H1 (cell line): ENCODE results near the gene GREB1L. TPM values are rescaled to one million over a fixed set of nuclear protein-coding genes. Genes with fewer than 3 reads are reported as not detected.

Source experiments
- CTCF ChIA-PET: fragments of 300-600 bp; sonication (Branson Sonifier 250); formaldehyde crosslinking; loops from one replicate; lab custom pipeline; 2021; ENCODE audit not compliant: partially characterized antibody; lab: Charles Lee
- POLR2A ChIA-PET: fragments of 300-600 bp; sonication (Branson Sonifier 250); formaldehyde crosslinking; loops from one replicate; lab custom pipeline; 2021; ENCODE audit warnings: inconsistent platforms; ENCODE audit not compliant: partially characterized antibody; lab: Charles Lee
- DNase-seq, 2 experiments: peaks; one replicate each; pipeline versions ENCODE4 v3.0.0 to v3.0.0-alpha.2; 2010 to 2022; ENCODE audit warnings: low spot score in 2 of 2, low read depth in 1 of 2, mixed read lengths in 1 of 2
- FAIRE-seq: peaks from 2 replicates; lab custom pipeline; 2011; peaks lifted over from hg19 to GRCh38; lab: Jason Lieb, UNC
- H2AFZ ChIP-seq: 2 replicates; pipeline ENCODE4 v1.8.1; 2012; ENCODE audit warnings: low read length, inconsistent platforms
- H2AK5ac ChIP-seq: 2 replicates; pipeline ENCODE4 v1.6.1; 2013; ENCODE audit warnings: low read depth, low read length
- H2BK120ac ChIP-seq: replicated peaks from 2 replicates; pipeline ENCODE3; 2013; ENCODE audit warnings: low read depth, low read length, inconsistent platforms
- H2BK12ac ChIP-seq: 2 replicates; pipeline ENCODE4 v1.6.1; 2013; ENCODE audit warnings: low read depth, low read length
- H2BK15ac ChIP-seq: 2 replicates; pipeline ENCODE4 v1.6.1; 2013; ENCODE audit warnings: low read length
- H2BK20ac ChIP-seq: 2 replicates; pipeline ENCODE4 v1.6.1; 2013; ENCODE audit warnings: low read length
- H2BK5ac ChIP-seq: 2 replicates; pipeline ENCODE4 v1.6.1; 2013; ENCODE audit warnings: low read depth, low read length
- H3K14ac ChIP-seq: 2 replicates; pipeline ENCODE4 v1.6.1; 2013; ENCODE audit warnings: inconsistent platforms; ENCODE audit not compliant: insufficient read length
- H3K18ac ChIP-seq: 2 replicates; pipeline ENCODE4 v1.6.1; 2013; ENCODE audit warnings: low read length; ENCODE audit errors: extremely low read depth
- H3K23ac ChIP-seq: 2 replicates; pipeline ENCODE4 v1.6.1; 2013; ENCODE audit warnings: inconsistent platforms; ENCODE audit not compliant: insufficient read length
- H3K23me2 ChIP-seq: 2 replicates; pipeline ENCODE4 v1.6.1; 2013; ENCODE audit warnings: low read depth, low read length
- H3K27ac ChIP-seq: 2 replicates; pipeline ENCODE4 v1.6.1; 2011; ENCODE audit warnings: low read depth, low read length, inconsistent platforms
- H3K27me3 ChIP-seq, 4 experiments: replicated peaks in 1 of 4; 1 replicate in 1 of 4; 2 replicates in 3 of 4; pipeline versions ENCODE4 v1.6.1 to v1.8.1; 2011 to 2013; ENCODE audit warnings: low read length in 3 of 4, mild to moderate bottlenecking in 3 of 4, inconsistent platforms in 2 of 4, mixed read lengths in 2 of 4, moderate library complexity in 1 of 4; ENCODE audit not compliant: control insufficient read depth in 3 of 4, insufficient read depth in 3 of 4; ENCODE audit errors: extremely low read depth in 1 of 4
- H3K36me3 ChIP-seq, 4 experiments: 2 replicates each; pipeline versions ENCODE4 v1.6.1 to v1.8.1; 2011 to 2013; ENCODE audit warnings: mild to moderate bottlenecking in 4 of 4, low read length in 3 of 4, moderate library complexity in 2 of 4, control low read depth in 1 of 4, inconsistent platforms in 1 of 4; ENCODE audit not compliant: insufficient read depth in 4 of 4, control insufficient read depth in 2 of 4
- H3K4ac ChIP-seq: replicated peaks from 2 replicates; pipeline ENCODE3; 2013; ENCODE audit warnings: low read length, low read depth, mixed read lengths, inconsistent platforms; ENCODE audit not compliant: insufficient read length
- H3K4me1 ChIP-seq, 4 experiments: replicated peaks in 1 of 4; 1 replicate in 1 of 4; 2 replicates in 3 of 4; pipeline versions ENCODE4 v1.6.1 to v1.8.1; 2011 to 2013; ENCODE audit warnings: low read length in 3 of 4, inconsistent platforms in 2 of 4, mixed read lengths in 1 of 4; ENCODE audit not compliant: insufficient read depth in 4 of 4, control insufficient read depth in 3 of 4
- H3K4me2 ChIP-seq, 2 experiments: 2 replicates each; pipeline versions ENCODE4 v1.6.1 to v1.8.1; 2011 to 2013; ENCODE audit warnings: low read depth in 2 of 2, low read length in 2 of 2, control low read depth in 1 of 2, inconsistent platforms in 1 of 2, mild to moderate bottlenecking in 1 of 2; ENCODE audit not compliant: insufficient read depth in 1 of 2
- H3K4me3 ChIP-seq, 4 experiments: fragments of 200-600, 300-600 bp in 1 of 4; sonication (generic), shearing (Covaris generic), sonication (Bioruptor Twin) in 1 of 4; 2 replicates each; pipeline versions ENCODE4 v1.5.1 to v1.8.1; 2011 to 2016; ENCODE audit warnings: low read length in 4 of 4, low read depth in 3 of 4, control low read depth in 2 of 4, inconsistent platforms in 2 of 4, mild to moderate bottlenecking in 2 of 4, mixed read lengths in 1 of 4, moderate library complexity in 1 of 4; ENCODE audit not compliant: insufficient read depth in 2 of 4; ENCODE audit errors: extremely low read depth in 1 of 4
- H3K56ac ChIP-seq: replicated peaks from 2 replicates; pipeline ENCODE3; 2013; ENCODE audit warnings: low read depth, mild to moderate bottlenecking, mixed read lengths, low read length, inconsistent platforms; ENCODE audit not compliant: insufficient read length
- H3K79me1 ChIP-seq: 2 replicates; pipeline ENCODE4 v1.6.1; 2013; ENCODE audit warnings: low read depth, low read length, control low read depth
- H3K79me2 ChIP-seq, 2 experiments: 2 replicates each; pipeline versions ENCODE4 v1.6.1 to v1.8.1; 2012 to 2013; ENCODE audit warnings: low read length in 2 of 2, mild to moderate bottlenecking in 2 of 2, inconsistent platforms in 1 of 2; ENCODE audit not compliant: insufficient read depth in 2 of 2, control insufficient read depth in 1 of 2
- H3K9ac ChIP-seq, 4 experiments: replicated peaks in 1 of 4; 1 replicate in 1 of 4; 2 replicates in 3 of 4; pipeline versions ENCODE4 v1.6.1 to v1.8.1; 2011 to 2013; ENCODE audit warnings: low read depth in 3 of 4, low read length in 3 of 4, control low read depth in 2 of 4, mild to moderate bottlenecking in 2 of 4, moderate library complexity in 2 of 4, inconsistent platforms in 1 of 4; ENCODE audit errors: extremely low read depth in 1 of 4
- H3K9me3 ChIP-seq, 2 experiments: 2 replicates each; pipeline versions ENCODE4 v1.6.1 to v1.8.1; 2012 to 2013; ENCODE audit warnings: mild to moderate bottlenecking in 2 of 2, moderate library complexity in 2 of 2, control low read depth in 1 of 2, inconsistent platforms in 1 of 2, low read depth in 1 of 2, low read length in 1 of 2, mixed read lengths in 1 of 2; ENCODE audit not compliant: insufficient read depth in 2 of 2
- H4K20me1 ChIP-seq, 2 experiments: replicated peaks in 1 of 2; 2 replicates each; pipeline versions ENCODE3 to v1.8.1; 2011 to 2013; ENCODE audit warnings: inconsistent platforms in 2 of 2, low read length in 2 of 2, mild to moderate bottlenecking in 1 of 2; ENCODE audit not compliant: insufficient read depth in 2 of 2, control insufficient read depth in 1 of 2
- H4K5ac ChIP-seq: 2 replicates; pipeline ENCODE4 v1.6.1; 2013; ENCODE audit warnings: low read length, low read depth, mixed read lengths, inconsistent platforms; ENCODE audit not compliant: insufficient read length
- H4K8ac ChIP-seq: 2 replicates; pipeline ENCODE4 v1.8.0; 2013; ENCODE audit warnings: mild to moderate bottlenecking, moderate library complexity, low read length, inconsistent platforms; ENCODE audit not compliant: insufficient read depth; ENCODE audit errors: extremely low read depth
- H4K91ac ChIP-seq: replicated peaks from 2 replicates; pipeline ENCODE3; 2013; ENCODE audit warnings: low read length, mixed read lengths, inconsistent platforms; ENCODE audit not compliant: insufficient read length
- CHD2 ChIP-seq: IDR thresholded peaks from 2 replicates; pipeline ENCODE4 v1.6.1; 2012; ENCODE audit warnings: low read length, improper control_type of control experiment
- CTBP2 ChIP-seq: IDR thresholded peaks from 2 replicates; pipeline ENCODE4 v1.7.0; 2011; ENCODE audit warnings: borderline replicate concordance, mild to moderate bottlenecking, moderate library complexity, mixed read lengths, low read length; ENCODE audit not compliant: insufficient read depth, insufficient read length
- FOSL1 ChIP-seq: IDR thresholded peaks from 2 replicates; pipeline ENCODE4 v1.6.1; 2011; ENCODE audit warnings: mild to moderate bottlenecking, low read depth, low read length, moderate library complexity; ENCODE audit not compliant: insufficient read depth
- NANOG ChIP-seq: IDR thresholded peaks from 2 replicates; pipeline ENCODE4 v1.6.1; 2011; ENCODE audit warnings: low read length, low read depth, mild to moderate bottlenecking, inconsistent platforms; ENCODE audit not compliant: insufficient read depth, poor library complexity, severe bottlenecking
- SIN3A ChIP-seq, 2 experiments: IDR thresholded peaks in 1 of 2; conservative IDR thresholded peaks in 1 of 2; 2 replicates each; pipeline ENCODE4 v1.6.1; 2011 to 2012; ENCODE audit warnings: low read length in 2 of 2, improper control_type of control experiment in 1 of 2, low read depth in 1 of 2, mild to moderate bottlenecking in 1 of 2
- WGBS, 2 experiments: shearing (Covaris generic) in 1 of 2; methylation state at CpG; one replicate each; pipeline versions ENCODE4 v1.1.6 to v1.1.7; 2013 to 2015; ENCODE audit warnings: low lambda C conversion rate in 2 of 2, mixed read lengths in 2 of 2, inconsistent platforms in 1 of 2, low coverage in 1 of 2, missing lambda C conversion rate in 1 of 2; ENCODE audit not compliant: insufficient replicate concordance in 2 of 2, insufficient coverage in 1 of 2, insufficient read length in 1 of 2; ENCODE audit errors: extremely low coverage in 1 of 2, missing lambda C conversion rate in 1 of 2; 5-methylcytosine and 5-hydroxymethylcytosine counted together
- polyA plus RNA-seq, 7 experiments: library from polyadenylated mRNA; depleted of rRNA in 3 of 7; stranded (reverse) in 5 of 7; unstranded in 2 of 7; fragments of >200 nt in 5 of 7; fragments of 200-250 nt in 2 of 7; gene quantifications; 1 replicate in 5 of 7; 2 replicates in 1 of 7; 4 replicates in 1 of 7; pipeline versions ENCODE4 v1.2.1 to v1.2.3, GENCODE V29; 2011 to 2013; ENCODE audit warnings: missing spikeins in 2 of 7, mixed read lengths in 2 of 7
- total RNA-seq: library from RNA; stranded (reverse); fragmentation: NEBNext Ultra II Directional; extraction: Animal tissue kit (Norgen Biotek cat#: 25700); gene quantifications from 2 replicates; pipeline ENCODE4 v1.2.1, GENCODE V29; 2021
- TF ChIP-seq, protein P1 (sequence below): IDR thresholded peaks from 2 replicates; pipeline ENCODE4 v1.6.1; 2012; ENCODE audit warnings: low read length, inconsistent platforms

Gene GREB1L
- total and polyA plus RNA-seq, 2 of the 8 experiments (the other 6 are each of a cell fraction or from before 2014, with no cell fraction given), result 0.34 to 1.6 TPM

DNA sequence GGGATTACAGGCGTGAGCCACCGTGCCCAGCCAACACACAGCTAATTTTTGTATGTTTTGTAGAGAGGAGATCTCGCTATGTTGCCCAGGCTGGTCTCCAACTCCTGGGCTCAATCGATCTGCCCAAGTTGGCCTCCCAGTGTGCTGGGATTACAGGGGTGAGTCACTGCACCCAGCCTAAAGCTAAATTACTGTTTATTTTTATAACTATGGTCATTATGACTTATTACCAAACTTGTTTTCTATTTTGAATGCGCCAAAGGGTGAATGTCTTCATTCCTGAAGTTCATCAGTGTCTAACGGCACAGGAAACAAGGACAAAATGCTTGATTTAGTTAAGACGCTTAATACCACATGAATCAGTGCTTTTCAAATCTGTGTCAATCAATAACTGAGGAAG, 38.9 kb upstream of the GREB1L start:
- H3K9ac ChIP-seq, result no peak overlapping the region
- ChIA-PET CTCF (no interaction called here), POLR2A (no interaction called here)
- no peak overlapping the region for H2BK12ac ChIP-seq
- no peak overlapping the region for H3K4ac ChIP-seq
- no peak overlapping the region for H4K5ac ChIP-seq
- H3K14ac ChIP-seq, result no peak overlapping the region
- H2AK5ac ChIP-seq, result no peak overlapping the region
- no peak overlapping the region for H4K8ac ChIP-seq
- H2BK120ac ChIP-seq, result no peak overlapping the region
- H2BK5ac ChIP-seq, result no peak overlapping the region
- no peak overlapping the region for H3K4me3 ChIP-seq
- H4K91ac ChIP-seq, result no peak overlapping the region
- H3K56ac ChIP-seq, result no peak overlapping the region
- H2BK15ac ChIP-seq, result no peak overlapping the region
- H3K9me3 ChIP-seq, result no peaks in the 10 kb centered on the region
- no peak overlapping the region for H2BK20ac ChIP-seq
- no peaks in the 10 kb centered on the region for H3K4me1 ChIP-seq
- no peak overlapping the region for H2AFZ ChIP-seq
- H3K36me3 ChIP-seq, result no peaks in the 10 kb centered on the region
- no peaks in the 10 kb centered on the region for H3K27me3 ChIP-seq
- DNase-seq, result peak in 1 of 2 experiments; percentile 16
- no peak overlapping the region for H3K27ac ChIP-seq
- no peaks in the 10 kb centered on the region for H4K20me1 ChIP-seq
- TF ChIP-seq SIN3A (conservative IDR thresholded peaks at IDR 0.05 in 1 of 2, IDR thresholded peaks at IDR 0.05 in 1 of 2; ENCODE audit: low read depth in 1 of 2, low read length in 2 of 2) (no peak), NANOG (no peak), FOSL1 (no peak), CHD2 (no peak), CTBP2 (no peak)
- TF ChIP-seq, protein P1, sequence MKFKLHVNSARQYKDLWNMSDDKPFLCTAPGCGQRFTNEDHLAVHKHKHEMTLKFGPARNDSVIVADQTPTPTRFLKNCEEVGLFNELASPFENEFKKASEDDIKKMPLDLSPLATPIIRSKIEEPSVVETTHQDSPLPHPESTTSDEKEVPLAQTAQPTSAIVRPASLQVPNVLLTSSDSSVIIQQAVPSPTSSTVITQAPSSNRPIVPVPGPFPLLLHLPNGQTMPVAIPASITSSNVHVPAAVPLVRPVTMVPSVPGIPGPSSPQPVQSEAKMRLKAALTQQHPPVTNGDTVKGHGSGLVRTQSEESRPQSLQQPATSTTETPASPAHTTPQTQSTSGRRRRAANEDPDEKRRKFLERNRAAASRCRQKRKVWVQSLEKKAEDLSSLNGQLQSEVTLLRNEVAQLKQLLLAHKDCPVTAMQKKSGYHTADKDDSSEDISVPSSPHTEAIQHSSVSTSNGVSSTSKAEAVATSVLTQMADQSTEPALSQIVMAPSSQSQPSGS, result no peak
- FAIRE-seq, result no peak
- H3K18ac ChIP-seq, result no peak overlapping the region
- H3K23me2 ChIP-seq, result no peaks in the 10 kb centered on the region
- no peaks in the 10 kb centered on the region for H3K79me1 ChIP-seq
- no peak overlapping the region for H3K23ac ChIP-seq
- WGBS, 2 experiments, result 86% methylated on average over 7 of the region's 7 CpGs; no CpG with 5 or more reads in 1 of the 2 experiments
- no peaks in the 10 kb centered on the region for H3K79me2 ChIP-seq
- no peak overlapping the region for H3K4me2 ChIP-seq
